Type B pancreatic cell (in vitro differentiated cells): ENCODE measurements around the gene ZDHHC7. TPM values are rescaled to one million over a fixed set of nuclear protein-coding genes. Genes with fewer than 3 reads are reported as not detected.
"Not testable (repeated sequence)": the region's sequence is repeated elsewhere in the genome, so short reads cannot be mapped to it uniquely, and the experiment has no call there.

ENCODE experiments used
- DNase-seq: peaks from one replicate; pipeline ENCODE4 v3.0.0; 2021; ENCODE audit warnings: mixed read lengths; ENCODE audit not compliant: unreplicated experiment; ENCODE audit errors: extremely low spot score
- H3K27ac Mint-ChIP-seq: 2 replicates; pipeline ENCODE4 v1.8.0; 2021; ENCODE audit warnings: mild to moderate bottlenecking, mixed read lengths
- H3K27me3 Mint-ChIP-seq: 2 replicates; pipeline ENCODE4 v1.8.0; 2021; ENCODE audit warnings: mixed read lengths
- H3K36me3 Mint-ChIP-seq: 2 replicates; pipeline ENCODE4 v1.8.0; 2021; ENCODE audit warnings: mixed read lengths
- H3K4me1 Mint-ChIP-seq: one replicate; pipeline ENCODE4 v1.8.0; 2021; ENCODE audit warnings: mixed read lengths; ENCODE audit not compliant: unreplicated experiment
- H3K4me3 Mint-ChIP-seq: 2 replicates; pipeline ENCODE4 v1.8.0; 2021; ENCODE audit warnings: mild to moderate bottlenecking, mixed read lengths
- H3K9me3 Mint-ChIP-seq: 2 replicates; pipeline ENCODE4 v1.8.0; 2021; ENCODE audit warnings: mixed read lengths
- CTCF ChIP-seq: fragments of 200-600 bp; sonication (generic); conservative IDR thresholded peaks from 2 replicates; pipeline ENCODE4 v1.5.0; 2021; ENCODE audit warnings: antibody characterized with exemption, mild to moderate bottlenecking
- total RNA-seq: library from RNA; stranded (reverse); gene quantifications from 2 replicates; pipeline ENCODE4 v1.2.1, GENCODE V29; 2021; ENCODE audit warnings: low replicate concordance

Gene ZDHHC7
- total RNA-seq, 1 donor from 2014 or later, result 47.1 TPM

- H3K27me3 Mint-ChIP-seq, result peaks cover 21% of the 10 kb centered on the region
- H3K36me3 Mint-ChIP-seq, result no peaks in the 10 kb centered on the region
- no peak overlapping the region for H3K27ac Mint-ChIP-seq
- H3K4me3 Mint-ChIP-seq, result no peak overlapping the region
- no peaks in the 10 kb centered on the region for H3K9me3 Mint-ChIP-seq
- no peak for TF ChIP-seq CTCF
- peaks cover 28% of the 10 kb centered on the region for H3K4me1 Mint-ChIP-seq
- DNase-seq, result no peak
Measured at GRCh38 chr16:85033171-85033570, 21.8 kb upstream of the ZDHHC7 start.

DNA sequence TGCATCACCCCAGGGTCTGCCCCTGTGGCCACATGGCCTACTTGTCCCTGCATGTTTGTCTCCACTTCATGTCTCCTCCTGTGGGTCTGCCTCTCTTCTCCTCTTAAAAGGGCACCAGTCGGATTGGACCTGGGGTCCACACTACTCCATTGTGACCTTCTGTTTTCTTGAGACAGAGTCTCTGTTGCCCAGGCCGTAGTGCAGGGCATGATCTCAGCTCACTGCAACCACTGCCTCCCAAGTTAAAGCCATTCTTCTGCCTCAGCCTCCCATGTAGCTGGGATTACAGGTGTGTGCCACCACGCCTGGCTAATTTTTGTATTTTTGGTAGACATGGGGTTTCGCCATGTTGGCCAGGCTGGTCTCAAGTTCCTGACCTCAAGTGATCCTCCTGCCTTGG lies 20.9 kb upstream of the ZDHHC7 start:
- peaks cover 22% of the 10 kb centered on the region for H3K27me3 Mint-ChIP-seq

GRCh38 chr16:85031451-85031850 lies 20.1 kb upstream of the ZDHHC7 start:
- no peak for TF ChIP-seq CTCF
- Mint-ChIP-seq H3K36me3 (no peaks in the 10 kb centered on the region), H3K27me3 (peaks cover 22% of the 10 kb centered on the region), H3K4me3 (peak overlapping the region; percentile 8), H3K9me3 (no peaks in the 10 kb centered on the region), H3K4me1 (peaks cover 20% of the 10 kb centered on the region), H3K27ac (peak overlapping the region; percentile 25)
- no peak for DNase-seq

More for the DNA sequence above, 20.9 kb upstream of the ZDHHC7 start:
- H3K36me3 Mint-ChIP-seq, H3K4me3 Mint-ChIP-seq, H3K27ac Mint-ChIP-seq, H3K9me3 Mint-ChIP-seq, DNase-seq: not testable (repeated sequence)
- peaks cover 24% of the 10 kb centered on the region for H3K4me1 Mint-ChIP-seq

DNA sequence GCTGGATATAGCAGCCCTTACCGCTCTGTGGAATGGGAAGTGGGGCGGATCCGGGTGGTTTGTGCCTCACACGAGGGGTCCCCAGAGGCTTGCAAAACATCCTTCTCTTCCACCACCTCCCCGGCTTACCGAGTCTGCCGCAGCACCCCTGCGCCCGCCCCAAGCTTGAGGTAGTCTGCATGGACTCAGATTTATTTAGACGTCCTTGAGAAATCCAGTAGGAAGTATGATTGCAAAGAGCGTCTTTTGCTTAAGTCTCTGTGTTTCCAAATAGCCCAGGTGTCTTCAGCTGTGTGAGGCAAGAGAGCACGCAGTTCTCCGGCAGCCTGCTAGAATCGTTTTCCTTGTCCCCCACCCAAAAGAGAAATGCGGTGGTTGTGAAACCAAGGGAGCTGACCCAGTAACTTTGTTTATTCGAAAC lies 18.7 kb upstream of the ZDHHC7 start:
- H3K27ac Mint-ChIP-seq, result peak overlapping the region; percentile 89
- H3K4me3 Mint-ChIP-seq, result peak overlapping the region; percentile 82
- H3K9me3 Mint-ChIP-seq, result no peaks in the 10 kb centered on the region

GRCh38 chr16:85029408-85029784 lies 18.1 kb upstream of the ZDHHC7 start:
- Mint-ChIP-seq H3K27me3 (peaks cover 22% of the 10 kb centered on the region), H3K9me3 (no peaks in the 10 kb centered on the region), H3K4me3 (peak overlapping the region; percentile 81), H3K27ac (peak overlapping the region; percentile 89), H3K36me3 (no peaks in the 10 kb centered on the region), H3K4me1 (peaks cover 26% of the 10 kb centered on the region)
- DNase-seq, result no peak
- TF ChIP-seq CTCF, result peak; percentile 21

More for the DNA sequence above, 18.7 kb upstream of the ZDHHC7 start:
- peaks cover 26% of the 10 kb centered on the region for H3K4me1 Mint-ChIP-seq
- no peak for DNase-seq
- no peaks in the 10 kb centered on the region for H3K36me3 Mint-ChIP-seq
- H3K27me3 Mint-ChIP-seq, result peaks cover 22% of the 10 kb centered on the region
- no peak for TF ChIP-seq CTCF

DNA sequence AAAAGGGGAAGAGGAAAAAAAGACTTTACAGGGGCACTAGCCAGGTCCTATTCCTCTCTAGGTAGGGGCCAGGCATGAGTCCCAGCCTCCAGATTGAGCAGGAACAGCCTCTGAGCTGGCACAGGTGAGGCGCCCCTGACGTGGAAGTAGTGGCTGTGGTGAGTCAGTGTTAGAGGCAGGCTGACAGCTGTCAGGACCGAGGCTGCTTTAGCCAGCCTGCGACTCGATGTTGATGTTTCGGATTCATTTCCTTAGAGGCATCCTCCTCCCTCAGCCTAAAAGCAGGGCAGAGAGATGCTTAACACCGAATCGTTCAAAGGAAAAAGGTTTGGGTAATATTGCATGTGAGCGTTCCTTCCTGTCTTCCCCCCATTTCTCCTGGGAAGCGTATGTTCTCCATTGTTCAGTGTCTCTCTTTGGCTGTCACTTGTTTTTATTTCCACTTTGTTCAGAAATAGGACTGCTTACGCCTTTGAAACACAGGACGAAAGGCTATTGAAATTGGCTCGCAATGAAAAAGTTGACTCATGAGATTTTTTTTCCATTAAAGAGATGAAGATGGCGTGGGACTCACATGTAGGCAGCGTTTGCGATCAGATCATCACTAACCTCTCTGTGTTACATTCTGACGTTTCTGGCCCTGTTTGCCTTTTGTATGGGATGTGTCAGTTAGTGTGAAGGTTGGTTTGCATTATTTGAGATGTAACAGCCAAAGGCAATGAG lies 17.5 kb upstream of the ZDHHC7 start:
- Mint-ChIP-seq H3K27ac (peak overlapping the region; percentile 89), H3K36me3 (no peaks in the 10 kb centered on the region), H3K4me1 (peaks cover 26% of the 10 kb centered on the region), H3K27me3 (peaks cover 22% of the 10 kb centered on the region), H3K9me3 (no peaks in the 10 kb centered on the region), H3K4me3 (peak overlapping the region; percentile 81)
- no peak for DNase-seq
- TF ChIP-seq CTCF, result no peak
